Central memory CD8-positive, alpha-beta T cell (primary cell): ENCODE results near the gene RHCE.
"Not testable (repeated sequence)": the region's sequence is repeated elsewhere in the genome, so short reads cannot be mapped to it uniquely, and the experiment has no call there.

Experiments
- ATAC-seq: fragments of 150-1000 bp; cut with Tn5 transposase; replicated peaks from 2 replicates; pipeline ENCODE4 v1.10.0; 2022; ENCODE audit warnings: mild to moderate bottlenecking, moderate FRiP score, moderate number of reproducible peaks; ENCODE audit not compliant: poor library complexity, severe bottlenecking; ENCODE audit errors: extremely low read depth
- DNase-seq, 2 donors: peaks; one replicate each; pipeline ENCODE4 v3.0.0; 2021; ENCODE audit warnings: low spot score in 2 of 2
- H3K27ac Mint-ChIP-seq: one replicate; pipeline ENCODE4 v1.8.0; 2022; ENCODE audit warnings: low read depth, mild to moderate bottlenecking, moderate library complexity, mixed read lengths
- H3K27me3 Mint-ChIP-seq: one replicate; pipeline ENCODE4 v1.8.0; 2022; ENCODE audit warnings: mixed read lengths
- H3K36me3 Mint-ChIP-seq: one replicate; pipeline ENCODE4 v1.8.0; 2022; ENCODE audit warnings: mild to moderate bottlenecking, moderate library complexity, mixed read lengths; ENCODE audit not compliant: insufficient read depth
- H3K4me1 Mint-ChIP-seq: one replicate; pipeline ENCODE4 v1.8.0; 2022; ENCODE audit warnings: mixed read lengths
- H3K4me3 Mint-ChIP-seq: one replicate; pipeline ENCODE4 v1.8.0; 2022; ENCODE audit warnings: mild to moderate bottlenecking, moderate library complexity, mixed read lengths
- H3K9me3 Mint-ChIP-seq: one replicate; pipeline ENCODE4 v1.8.0; 2022; ENCODE audit warnings: mixed read lengths

RHCE gene

DNA sequence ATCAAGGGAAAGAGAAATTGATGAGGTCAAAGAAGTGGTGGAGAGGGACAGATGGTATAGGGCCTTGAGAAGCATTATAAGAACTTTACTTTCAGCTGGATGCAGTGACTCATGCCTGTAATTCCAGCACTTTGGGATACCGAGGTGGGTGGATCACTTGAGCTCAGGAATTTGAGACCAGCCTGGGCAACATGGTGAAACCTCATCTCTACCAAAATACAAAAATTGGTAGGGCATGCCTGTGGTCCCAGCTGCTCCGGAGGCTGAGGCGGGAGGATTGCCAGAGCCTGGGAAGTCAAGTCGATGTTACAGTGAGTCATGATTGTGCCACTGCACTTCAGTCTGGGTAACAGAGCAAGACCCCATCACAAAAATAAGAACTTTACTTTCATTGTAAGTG, 76.8 kb downstream of the RHCE start:
- DNase-seq, result no peak
- peaks cover 57% of the 10 kb centered on the region for H3K36me3 Mint-ChIP-seq
- no peaks in the 10 kb centered on the region for H3K9me3 Mint-ChIP-seq
- no peak overlapping the region for H3K4me3 Mint-ChIP-seq
- H3K27me3 Mint-ChIP-seq, result no peaks in the 10 kb centered on the region
- ATAC-seq, result no peak
- H3K4me1 Mint-ChIP-seq, result peaks cover 44% of the 10 kb centered on the region
- peak overlapping the region; percentile 16 for H3K27ac Mint-ChIP-seq

DNA sequence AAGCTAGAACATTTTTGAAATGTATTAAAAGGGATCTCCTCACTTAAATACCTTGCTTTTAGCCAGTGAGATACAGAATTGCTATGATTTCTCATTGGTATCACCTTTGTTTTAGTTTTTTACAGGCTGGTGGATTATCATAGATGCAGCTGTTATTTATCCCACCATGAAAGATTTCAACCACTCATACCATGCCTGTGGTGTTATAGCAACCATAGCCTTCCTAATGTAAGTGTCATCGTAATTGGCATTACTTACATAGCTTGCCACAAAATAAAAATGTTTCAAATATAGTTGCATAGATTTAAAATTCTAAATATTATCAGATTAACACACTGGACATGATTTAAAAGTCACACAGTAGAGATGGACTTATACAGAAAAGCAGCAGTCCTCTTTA, 77.8 kb downstream of the RHCE start:
- peaks cover 58% of the 10 kb centered on the region for H3K36me3 Mint-ChIP-seq
- no peak overlapping the region for H3K4me3 Mint-ChIP-seq
- H3K4me1 Mint-ChIP-seq, result peaks cover 41% of the 10 kb centered on the region
- H3K9me3 Mint-ChIP-seq, result no peaks in the 10 kb centered on the region
- no peak for DNase-seq
- ATAC-seq, result no peak
- H3K27me3 Mint-ChIP-seq, result no peaks in the 10 kb centered on the region
- H3K27ac Mint-ChIP-seq, result no peak overlapping the region

DNA sequence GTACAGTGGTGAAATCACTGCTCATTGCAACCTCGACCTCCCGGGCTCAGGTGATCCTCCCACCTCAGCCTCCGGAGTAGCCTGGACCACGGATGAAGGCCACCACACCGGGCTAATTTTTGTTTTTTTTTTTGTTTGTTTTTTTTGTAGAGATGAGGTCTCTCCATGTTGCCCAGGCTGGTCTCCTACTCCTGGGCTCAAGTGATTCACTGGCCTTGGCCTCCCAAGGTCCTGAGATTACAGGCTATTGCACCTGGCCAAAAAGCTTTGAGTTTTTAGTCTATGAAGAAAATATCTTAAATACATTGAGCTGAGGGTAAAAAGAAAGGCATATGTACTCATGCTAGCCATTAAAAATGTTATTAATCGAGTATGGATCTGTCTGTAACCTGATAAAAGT, 78.9 kb downstream of the RHCE start:
- Mint-ChIP-seq H3K4me3 (no peak overlapping the region), H3K9me3 (no peaks in the 10 kb centered on the region), H3K4me1 (peaks cover 38% of the 10 kb centered on the region), H3K27ac (peak overlapping the region; percentile 35), H3K27me3 (no peaks in the 10 kb centered on the region), H3K36me3 (peaks cover 55% of the 10 kb centered on the region)
- ATAC-seq (no peak), DNase-seq (no peak)

DNA sequence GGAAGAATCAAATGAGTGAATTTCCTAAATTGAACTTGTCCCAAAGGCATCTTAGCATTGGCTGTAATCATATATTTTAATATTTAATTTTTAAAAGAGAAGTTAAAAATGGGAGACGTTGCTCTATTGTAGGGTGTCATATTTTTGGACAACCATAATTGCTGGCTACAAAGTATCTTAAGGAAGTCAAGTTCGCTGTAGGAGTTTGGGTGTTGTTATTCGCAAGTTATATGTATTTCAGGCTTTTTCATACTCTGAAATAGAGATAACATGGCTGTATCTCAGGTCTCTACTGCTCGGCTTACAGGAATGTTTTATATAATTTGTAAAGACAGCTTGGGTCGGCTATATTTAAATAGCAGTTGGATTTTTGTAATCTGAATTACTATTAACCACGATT, 81.6 kb downstream of the RHCE start:
- peak overlapping the region; percentile 94 for H3K4me3 Mint-ChIP-seq
- DNase-seq (no peak), ATAC-seq (no peak)
- H3K4me1 Mint-ChIP-seq, result peaks cover 37% of the 10 kb centered on the region
- peaks cover 36% of the 10 kb centered on the region for H3K36me3 Mint-ChIP-seq
- no peaks in the 10 kb centered on the region for H3K27me3 Mint-ChIP-seq
- H3K27ac Mint-ChIP-seq, result peak overlapping the region; percentile 89
- H3K9me3 Mint-ChIP-seq, result no peaks in the 10 kb centered on the region

DNA sequence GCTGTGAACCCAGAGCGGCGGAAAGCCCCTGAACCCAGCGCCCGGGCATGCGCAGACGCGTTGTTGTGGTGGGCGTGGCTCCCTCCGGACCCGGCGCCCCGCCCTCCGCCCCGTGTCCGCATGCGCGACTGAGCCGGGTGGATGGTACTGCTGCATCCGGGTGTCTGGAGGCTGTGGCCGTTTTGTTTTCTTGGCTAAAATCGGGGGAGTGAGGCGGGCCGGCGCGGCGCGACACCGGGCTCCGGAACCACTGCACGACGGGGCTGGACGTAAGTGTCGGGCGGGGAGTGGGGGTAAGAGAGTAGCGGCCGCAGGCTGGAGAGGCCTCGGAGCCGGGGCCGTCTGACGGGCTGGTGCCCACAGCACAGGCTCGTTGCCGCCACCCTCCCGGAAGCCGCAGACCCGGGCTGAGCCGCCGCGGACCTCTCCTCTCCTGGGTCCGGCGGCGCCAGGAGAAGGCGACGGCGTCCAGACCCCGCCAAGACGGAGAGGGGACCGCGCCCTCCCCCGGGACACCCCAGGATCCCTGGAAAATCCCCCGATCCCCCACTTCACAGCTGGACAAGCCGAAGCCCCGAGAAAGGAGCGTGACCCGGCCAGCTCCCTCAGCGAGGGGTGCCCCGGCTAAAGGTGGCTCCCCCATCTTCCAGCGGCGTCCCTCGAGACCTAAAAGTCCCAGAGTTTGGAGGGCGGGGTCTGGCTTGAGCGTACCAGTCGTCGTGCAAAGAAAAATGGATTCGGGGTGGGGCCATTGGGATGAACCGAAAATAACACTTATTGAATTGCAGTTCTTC, 82.2 kb downstream of the RHCE start, which contains the start of gene TMEM50A:
Gene TMEM50A (plus strand): TSS at position 147 of the 794 bp plus-strand sequence. CDS start 2,153 bp downstream, outside the sequence.
- Mint-ChIP-seq H3K27ac (peak within 1 kb of the TSS; percentile 95), H3K9me3 (no peaks in the 10 kb centered on the region), H3K4me3 (peak within 1 kb of the TSS; percentile 99)

DNA sequence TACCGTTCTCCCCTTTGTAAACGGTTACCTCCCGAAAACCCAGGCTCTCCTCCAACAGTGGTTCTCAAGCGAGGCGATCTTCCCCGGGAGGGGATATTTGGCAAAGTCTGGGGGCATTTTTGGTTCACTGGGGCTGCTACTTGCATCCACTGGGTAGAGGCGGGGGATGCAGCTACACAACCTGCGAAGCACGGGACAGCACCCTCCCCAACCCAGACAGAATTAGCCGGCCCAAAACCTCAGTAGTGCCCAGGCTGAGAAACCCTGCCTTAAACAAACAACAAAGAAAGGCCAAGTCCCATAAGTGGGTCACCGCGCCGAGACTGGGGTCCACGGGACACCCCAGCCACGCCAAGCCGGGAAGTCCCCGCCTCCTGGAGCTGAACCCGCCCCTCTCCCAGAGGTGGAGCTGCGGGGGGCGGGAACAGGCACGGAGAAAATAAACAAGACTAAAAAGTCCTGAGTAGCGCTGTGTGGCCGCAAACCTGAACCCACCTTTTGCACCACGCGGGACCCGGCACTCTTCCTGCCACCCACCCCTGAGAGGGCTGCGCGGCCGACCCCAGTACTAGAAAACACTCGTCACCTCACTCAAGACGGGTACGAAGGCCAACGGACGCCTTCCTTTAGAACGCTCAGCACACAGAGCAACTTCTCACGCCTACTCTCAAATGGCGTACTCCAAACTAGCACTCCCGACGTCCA, 83.0 kb downstream of the RHCE start:
- H3K27me3 Mint-ChIP-seq, H3K9me3 Mint-ChIP-seq, DNase-seq: not testable (repeated sequence)
- H3K36me3 Mint-ChIP-seq, result peaks cover 31% of the 10 kb centered on the region
- peaks cover 37% of the 10 kb centered on the region for H3K4me1 Mint-ChIP-seq
- peak overlapping the region; percentile 89 for H3K27ac Mint-ChIP-seq
- peak overlapping the region; percentile 99 for H3K4me3 Mint-ChIP-seq
- ATAC-seq, result peak; percentile 74

More for the DNA sequence above, 82.2 kb downstream of the RHCE start, which contains the start of gene TMEM50A:
- peak; percentile 84 to 91 for DNase-seq
- Mint-ChIP-seq H3K36me3 (peaks cover 33% of the 10 kb centered on the region), H3K4me1 (peaks cover 34% of the 10 kb centered on the region), H3K27me3 (no peaks in the 10 kb centered on the region)
- peak; percentile 17 for ATAC-seq

DNA sequence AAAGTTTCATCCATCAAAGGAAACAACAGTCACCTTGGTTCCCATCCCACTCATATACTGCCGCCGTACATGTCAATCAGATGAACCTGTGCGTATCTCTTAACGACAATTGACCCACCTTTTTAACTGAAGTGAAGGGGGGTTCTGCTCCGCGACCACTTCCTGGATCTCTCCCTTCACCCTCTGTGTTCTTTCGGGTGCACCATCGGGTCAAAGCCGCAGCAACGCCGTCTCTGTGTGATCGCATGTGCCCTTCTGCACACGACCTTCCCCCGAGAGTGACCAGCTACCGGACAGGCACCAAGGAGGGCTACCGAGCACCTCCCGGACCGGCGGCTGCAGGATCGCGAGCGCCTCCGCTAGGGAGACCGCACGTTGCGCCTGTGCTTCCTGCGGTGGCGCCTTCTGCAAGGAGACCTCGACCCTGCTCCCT, 83.7 kb downstream of the RHCE start:
- not testable (repeated sequence) for H3K9me3 Mint-ChIP-seq, H3K27me3 Mint-ChIP-seq
- Mint-ChIP-seq H3K36me3 (peaks cover 33% of the 10 kb centered on the region), H3K4me1 (peaks cover 35% of the 10 kb centered on the region), H3K27ac (peak overlapping the region; percentile 95), H3K4me3 (peak overlapping the region; percentile 99)
- DNase-seq (peak in 1 of 2 donors; percentile 47), ATAC-seq (peak; percentile 21)

DNA sequence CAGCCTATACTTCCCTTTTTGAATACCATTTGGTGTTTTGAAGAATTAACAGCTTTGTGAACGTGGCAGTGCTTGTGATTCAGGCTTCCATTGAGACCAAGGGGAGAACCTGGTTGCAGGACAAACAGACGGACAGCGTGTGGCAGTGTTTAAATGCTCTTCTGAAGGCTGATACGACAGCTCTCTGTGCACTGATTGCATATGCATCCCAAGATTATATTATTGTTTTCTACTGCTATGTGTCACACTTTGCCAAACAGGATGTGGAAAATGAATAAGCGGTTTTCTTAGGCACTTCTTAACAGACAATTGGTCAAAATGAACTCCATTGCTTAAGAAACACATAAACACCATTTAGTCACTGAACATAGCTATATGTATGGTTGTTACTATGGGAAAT, 90.7 kb downstream of the RHCE start:
- not testable (repeated sequence) for H3K27me3 Mint-ChIP-seq, DNase-seq, H3K9me3 Mint-ChIP-seq
- peak overlapping the region; percentile 45 for H3K4me3 Mint-ChIP-seq
- H3K4me1 Mint-ChIP-seq, result peaks cover 30% of the 10 kb centered on the region
- H3K27ac Mint-ChIP-seq, result peak overlapping the region; percentile 88
- ATAC-seq, result peak; percentile 16
- H3K36me3 Mint-ChIP-seq, result peaks cover 22% of the 10 kb centered on the region

DNA sequence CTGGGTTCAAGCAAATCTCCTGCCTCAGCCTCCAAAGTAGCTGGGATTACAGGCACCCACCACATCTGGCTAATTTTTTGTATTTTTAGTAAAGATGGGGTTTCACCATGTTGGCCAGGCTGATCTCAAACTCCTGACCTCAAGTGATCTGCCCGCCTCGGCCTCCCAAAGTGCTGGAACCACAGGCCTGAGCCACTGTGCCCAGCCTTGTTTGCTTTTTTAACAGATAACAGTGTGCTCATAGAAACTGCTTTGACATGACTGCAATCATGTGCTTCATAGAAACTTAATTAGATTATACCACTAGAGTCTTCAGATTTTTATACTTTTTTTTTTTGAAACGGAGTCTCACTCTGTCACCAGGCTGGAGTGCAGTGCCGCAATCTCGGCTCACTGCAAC, 91.3 kb downstream of the RHCE start:
- DNase-seq, H3K9me3 Mint-ChIP-seq, ATAC-seq, H3K27me3 Mint-ChIP-seq: not testable (repeated sequence)
- Mint-ChIP-seq H3K4me3 (peak overlapping the region; percentile 45), H3K27ac (peak overlapping the region; percentile 88), H3K36me3 (peaks cover 22% of the 10 kb centered on the region), H3K4me1 (peaks cover 26% of the 10 kb centered on the region)

DNA sequence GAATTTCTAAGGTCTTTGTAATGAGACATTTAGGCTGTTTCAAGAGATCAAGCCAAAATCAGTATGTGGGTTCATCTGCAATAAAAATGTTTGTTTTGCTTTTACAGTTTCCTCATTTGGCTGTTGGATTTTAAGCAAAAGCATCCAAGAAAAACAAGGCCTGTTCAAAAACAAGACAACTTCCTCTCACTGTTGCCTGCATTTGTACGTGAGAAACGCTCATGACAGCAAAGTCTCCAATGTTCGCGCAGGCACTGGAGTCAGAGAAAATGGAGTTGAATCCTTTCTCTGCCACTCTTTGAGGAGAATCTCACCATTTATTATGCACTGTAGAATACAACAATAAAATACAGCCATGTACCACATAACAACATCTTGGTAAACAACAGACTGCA, 91.8 kb downstream of the RHCE start:
- DNase-seq, H3K4me3 Mint-ChIP-seq, H3K27me3 Mint-ChIP-seq, H3K9me3 Mint-ChIP-seq, H3K27ac Mint-ChIP-seq, ATAC-seq: not testable (repeated sequence)
- peaks cover 22% of the 10 kb centered on the region for H3K36me3 Mint-ChIP-seq
- H3K4me1 Mint-ChIP-seq, result peaks cover 24% of the 10 kb centered on the region

DNA sequence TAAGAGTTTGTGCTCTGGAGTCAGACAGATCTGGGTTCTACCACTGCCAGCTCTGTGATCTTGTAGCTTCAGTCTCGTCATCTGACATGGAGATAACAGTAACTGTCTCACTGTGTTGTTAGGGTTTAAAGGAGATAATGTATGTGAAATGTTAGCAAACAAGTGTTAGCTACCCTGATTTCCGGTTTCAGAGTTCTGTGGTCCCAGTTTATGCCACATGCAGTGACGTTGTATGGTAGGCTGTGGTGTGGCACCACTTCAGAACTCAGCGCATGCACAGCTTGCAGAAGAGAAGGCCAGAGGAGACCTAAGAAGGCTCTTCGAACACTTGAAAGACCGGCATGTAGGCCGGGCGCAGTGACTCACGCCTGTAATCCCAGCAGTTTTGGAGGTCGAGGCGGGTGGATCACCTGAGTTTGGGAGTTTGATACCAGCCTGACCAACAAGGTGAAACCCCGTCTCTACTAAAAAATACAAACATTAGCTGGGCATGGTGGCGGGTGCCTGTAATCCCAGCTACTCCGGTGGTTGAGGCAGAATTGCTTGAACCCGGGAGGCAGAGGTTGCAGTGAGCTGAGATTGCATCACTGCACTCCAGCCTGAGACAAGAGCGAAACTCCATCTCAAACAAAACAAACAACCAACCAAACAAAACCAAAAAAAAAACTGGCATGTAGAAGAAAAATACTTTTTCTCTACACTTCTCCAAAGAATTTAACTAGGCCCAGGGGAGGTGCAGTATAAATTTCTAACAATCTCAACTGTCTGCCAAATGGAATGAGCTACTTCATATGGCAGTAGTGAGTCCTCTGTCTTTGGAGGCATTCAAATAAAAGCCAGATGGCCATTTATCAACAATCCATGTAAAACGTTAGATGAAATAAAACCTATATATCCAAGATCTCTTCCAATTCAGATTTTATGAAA, 92.5 kb downstream of the RHCE start:
- not testable (repeated sequence) for H3K9me3 Mint-ChIP-seq, H3K27me3 Mint-ChIP-seq, H3K27ac Mint-ChIP-seq, DNase-seq, H3K4me3 Mint-ChIP-seq
- Mint-ChIP-seq H3K36me3 (peaks cover 19% of the 10 kb centered on the region), H3K4me1 (peaks cover 18% of the 10 kb centered on the region)
- peak; percentile 95 for ATAC-seq

DNA sequence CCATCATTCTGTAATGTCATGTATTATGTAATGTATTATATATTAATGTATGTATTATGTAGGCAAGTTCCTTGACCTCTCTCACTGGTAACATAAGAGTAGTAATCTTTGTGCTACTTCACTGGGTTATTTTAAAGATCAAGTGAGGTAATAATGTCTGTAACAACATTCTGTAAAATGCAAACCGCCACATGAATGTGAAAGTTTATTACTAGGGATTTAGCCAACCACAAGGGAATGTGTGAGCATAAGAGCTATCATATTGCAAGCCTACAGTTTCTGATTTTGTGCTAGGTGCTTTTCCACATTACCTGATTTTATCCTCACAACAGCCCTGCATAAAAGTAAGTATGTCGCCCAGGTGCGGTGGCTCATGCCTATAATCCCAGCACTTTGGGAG, 96.2 kb downstream of the RHCE start:
- H3K36me3 Mint-ChIP-seq, result peaks cover 12% of the 10 kb centered on the region
- not testable (repeated sequence) for H3K27ac Mint-ChIP-seq, H3K27me3 Mint-ChIP-seq, H3K9me3 Mint-ChIP-seq, DNase-seq, H3K4me3 Mint-ChIP-seq, H3K4me1 Mint-ChIP-seq, ATAC-seq
